Mesothelial cell of epicardium (in vitro differentiated cells): ENCODE measurements around the gene EXTL2. TPM values are rescaled to one million over a fixed set of nuclear protein-coding genes. Genes with fewer than 3 reads are reported as not detected.
"Not testable (repeated sequence)": the region's sequence is repeated elsewhere in the genome, so short reads cannot be mapped to it uniquely, and the experiment has no call there.

ENCODE experiments used
- DNase-seq, 2 experiments: peaks; one replicate each; pipeline ENCODE4 v3.0.0; 2021; ENCODE audit warnings: low spot score in 2 of 2; ENCODE audit not compliant: unreplicated experiment in 2 of 2
- H3K27ac Mint-ChIP-seq: 2 replicates; pipeline ENCODE4 v1.8.0; 2021; ENCODE audit warnings: mixed read lengths
- H3K27me3 Mint-ChIP-seq: 2 replicates; pipeline ENCODE4 v1.8.0; 2021; ENCODE audit warnings: low read depth, mixed read lengths
- H3K36me3 Mint-ChIP-seq: 2 replicates; pipeline ENCODE4 v1.8.0; 2021; ENCODE audit warnings: mixed read lengths
- H3K4me1 Mint-ChIP-seq: 2 replicates; pipeline ENCODE4 v1.8.0; 2021; ENCODE audit warnings: mixed read lengths
- H3K4me3 Mint-ChIP-seq: 2 replicates; pipeline ENCODE4 v1.8.0; 2021; ENCODE audit warnings: mild to moderate bottlenecking, moderate library complexity, mixed read lengths
- H3K9me3 Mint-ChIP-seq: 2 replicates; pipeline ENCODE4 v1.8.0; 2021; ENCODE audit warnings: mixed read lengths
- total RNA-seq: library from RNA; stranded (reverse); gene quantifications from 3 replicates; pipeline ENCODE4 v1.2.1, GENCODE V29; 2021
- TF ChIP-seq, protein P1 (sequence below): fragments of 200-600 bp; sonication (generic); IDR thresholded peaks from one replicate; pipeline ENCODE4 v1.5.0; 2021; ENCODE audit warnings: antibody characterized with exemption; ENCODE audit not compliant: unreplicated experiment

EXTL2 gene
- total RNA-seq, 1 donor from 2014 or later = 52.0 TPM

DNA sequence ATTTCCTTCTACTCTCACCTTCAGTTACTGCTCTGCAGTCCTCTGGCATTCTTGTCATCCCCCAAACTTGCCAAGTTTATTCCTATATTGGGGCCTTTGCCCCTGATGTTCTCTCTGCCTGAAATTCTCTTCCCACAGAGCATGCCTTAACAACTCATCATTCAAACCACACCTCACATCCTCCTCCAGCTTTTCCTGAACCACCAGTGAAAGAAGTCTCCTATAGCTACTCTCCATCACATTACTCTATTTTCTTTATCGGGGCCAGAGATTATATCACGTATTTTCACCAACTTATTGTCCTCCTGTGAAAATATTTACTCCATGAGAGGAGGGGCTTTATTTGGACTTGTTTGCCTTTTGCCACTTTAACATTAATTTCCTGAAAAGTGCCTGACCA is 32.1 kb downstream of the EXTL2 start:
- DNase-seq = no peak

DNA sequence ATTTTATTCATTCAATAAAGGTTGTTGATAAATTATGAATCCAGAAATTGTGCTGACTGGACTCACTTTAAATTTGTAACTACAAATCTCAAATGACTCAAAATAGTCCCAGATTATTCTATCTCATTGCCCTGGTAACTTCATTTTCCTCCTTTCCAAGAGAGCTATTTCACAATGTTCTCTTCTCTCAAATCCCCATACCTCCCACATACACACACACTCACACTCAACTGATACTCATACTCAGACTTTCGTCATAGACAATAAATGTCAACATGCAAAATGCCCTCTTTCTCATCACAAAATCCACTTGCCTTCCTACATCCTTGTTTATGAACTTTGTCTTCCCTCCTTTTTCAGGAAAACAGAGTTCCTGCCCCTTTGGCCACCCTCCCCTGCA is 33.3 kb downstream of the EXTL2 start:
- H3K36me3 Mint-ChIP-seq = no peaks in the 10 kb centered on the region
- peaks cover 6% of the 10 kb centered on the region for H3K9me3 Mint-ChIP-seq
- H3K4me1 Mint-ChIP-seq = peaks cover 9% of the 10 kb centered on the region
- TF ChIP-seq, protein P1, sequence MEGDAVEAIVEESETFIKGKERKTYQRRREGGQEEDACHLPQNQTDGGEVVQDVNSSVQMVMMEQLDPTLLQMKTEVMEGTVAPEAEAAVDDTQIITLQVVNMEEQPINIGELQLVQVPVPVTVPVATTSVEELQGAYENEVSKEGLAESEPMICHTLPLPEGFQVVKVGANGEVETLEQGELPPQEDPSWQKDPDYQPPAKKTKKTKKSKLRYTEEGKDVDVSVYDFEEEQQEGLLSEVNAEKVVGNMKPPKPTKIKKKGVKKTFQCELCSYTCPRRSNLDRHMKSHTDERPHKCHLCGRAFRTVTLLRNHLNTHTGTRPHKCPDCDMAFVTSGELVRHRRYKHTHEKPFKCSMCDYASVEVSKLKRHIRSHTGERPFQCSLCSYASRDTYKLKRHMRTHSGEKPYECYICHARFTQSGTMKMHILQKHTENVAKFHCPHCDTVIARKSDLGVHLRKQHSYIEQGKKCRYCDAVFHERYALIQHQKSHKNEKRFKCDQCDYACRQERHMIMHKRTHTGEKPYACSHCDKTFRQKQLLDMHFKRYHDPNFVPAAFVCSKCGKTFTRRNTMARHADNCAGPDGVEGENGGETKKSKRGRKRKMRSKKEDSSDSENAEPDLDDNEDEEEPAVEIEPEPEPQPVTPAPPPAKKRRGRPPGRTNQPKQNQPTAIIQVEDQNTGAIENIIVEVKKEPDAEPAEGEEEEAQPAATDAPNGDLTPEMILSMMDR = no peak
- H3K27me3 Mint-ChIP-seq = no peaks in the 10 kb centered on the region
- no peak for DNase-seq
- H3K4me3 Mint-ChIP-seq = no peak overlapping the region
- no peak overlapping the region for H3K27ac Mint-ChIP-seq

More for the DNA sequence above, 32.1 kb downstream of the EXTL2 start:
- TF ChIP-seq, protein P1 = no peak
- Mint-ChIP-seq H3K36me3 (no peaks in the 10 kb centered on the region), H3K4me1 (peaks cover 9% of the 10 kb centered on the region), H3K4me3 (no peak overlapping the region), H3K27me3 (no peaks in the 10 kb centered on the region), H3K27ac (no peak overlapping the region), H3K9me3 (no peaks in the 10 kb centered on the region)

DNA sequence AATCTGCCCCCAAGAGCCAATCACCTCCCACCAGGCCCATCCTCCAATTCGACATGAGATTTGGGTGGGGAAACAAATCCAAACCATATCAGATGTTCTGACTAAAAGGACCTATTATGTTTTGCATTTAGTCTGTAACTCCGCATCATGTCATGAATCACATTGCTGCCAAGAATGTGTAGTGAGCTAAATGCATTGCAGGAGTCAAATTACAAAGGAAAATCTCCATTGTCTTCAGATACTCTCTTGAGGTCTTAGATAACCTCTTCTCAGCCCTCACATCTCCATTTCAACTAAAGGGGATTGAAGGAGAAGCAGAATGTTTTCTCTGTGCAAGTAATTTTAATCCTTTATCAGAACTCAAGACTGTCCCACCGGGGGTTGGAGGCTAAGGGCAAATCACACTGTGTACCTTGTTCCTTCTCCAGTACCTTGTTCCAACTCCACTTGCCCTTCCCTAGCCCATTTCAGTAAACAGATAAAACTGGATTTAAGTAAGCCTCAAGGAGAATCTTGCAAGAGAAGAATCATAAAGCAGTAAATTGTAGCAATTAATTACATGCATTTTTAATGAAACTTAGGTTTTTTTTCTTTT is 34.1 kb downstream of the EXTL2 start:
- TF ChIP-seq, protein P1 = no peak
- H3K4me1 Mint-ChIP-seq = peaks cover 9% of the 10 kb centered on the region

GRCh38 chr1:100855116-100855515 is 39.5 kb downstream of the EXTL2 start:
- not testable (repeated sequence) for H3K27me3 Mint-ChIP-seq, H3K36me3 Mint-ChIP-seq, H3K27ac Mint-ChIP-seq, H3K4me3 Mint-ChIP-seq, DNase-seq, H3K4me1 Mint-ChIP-seq
- peaks cover 15% of the 10 kb centered on the region for H3K9me3 Mint-ChIP-seq

More for the DNA sequence above, 34.1 kb downstream of the EXTL2 start:
- H3K27ac Mint-ChIP-seq = no peak overlapping the region
- H3K4me3 Mint-ChIP-seq = no peak overlapping the region
- no peak for DNase-seq
- no peaks in the 10 kb centered on the region for H3K27me3 Mint-ChIP-seq
- no peaks in the 10 kb centered on the region for H3K36me3 Mint-ChIP-seq
- H3K9me3 Mint-ChIP-seq = peaks cover 11% of the 10 kb centered on the region

DNA sequence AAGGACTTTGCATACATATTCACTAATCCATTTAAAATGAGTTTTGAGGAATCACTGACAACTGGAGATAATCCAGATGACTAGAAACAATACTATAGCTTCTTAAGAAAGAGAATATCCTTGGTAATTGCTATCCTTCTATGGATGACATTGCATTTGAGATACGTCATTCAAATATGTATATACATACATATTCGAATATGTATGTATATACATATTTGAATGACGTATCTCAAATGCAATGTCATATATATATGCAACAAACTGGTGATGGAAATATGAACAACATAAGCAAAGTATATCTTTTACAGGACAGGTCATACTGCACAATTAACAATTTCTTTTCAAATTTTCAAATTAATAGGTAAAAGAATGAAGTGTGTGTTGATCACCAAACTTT is 41.7 kb downstream of the EXTL2 start:
- Mint-ChIP-seq H3K4me3 (no peak overlapping the region), H3K36me3 (no peaks in the 10 kb centered on the region), H3K9me3 (peaks cover 15% of the 10 kb centered on the region), H3K27me3 (peaks cover 18% of the 10 kb centered on the region), H3K4me1 (no peaks in the 10 kb centered on the region), H3K27ac (no peak overlapping the region)
- TF ChIP-seq, protein P1 = no peak
- DNase-seq = no peak

GRCh38 chr1:100851726-100852125 is 42.9 kb downstream of the EXTL2 start:
- no peaks in the 10 kb centered on the region for H3K36me3 Mint-ChIP-seq
- no peaks in the 10 kb centered on the region for H3K4me1 Mint-ChIP-seq
- H3K4me3 Mint-ChIP-seq = no peak overlapping the region
- no peak overlapping the region for H3K27ac Mint-ChIP-seq
- peaks cover 13% of the 10 kb centered on the region for H3K9me3 Mint-ChIP-seq
- no peak for DNase-seq
- TF ChIP-seq, protein P1 = no peak
- peaks cover 20% of the 10 kb centered on the region for H3K27me3 Mint-ChIP-seq
